ENCODE measurements around the gene CADPS.

CADPS gene

DNA sequence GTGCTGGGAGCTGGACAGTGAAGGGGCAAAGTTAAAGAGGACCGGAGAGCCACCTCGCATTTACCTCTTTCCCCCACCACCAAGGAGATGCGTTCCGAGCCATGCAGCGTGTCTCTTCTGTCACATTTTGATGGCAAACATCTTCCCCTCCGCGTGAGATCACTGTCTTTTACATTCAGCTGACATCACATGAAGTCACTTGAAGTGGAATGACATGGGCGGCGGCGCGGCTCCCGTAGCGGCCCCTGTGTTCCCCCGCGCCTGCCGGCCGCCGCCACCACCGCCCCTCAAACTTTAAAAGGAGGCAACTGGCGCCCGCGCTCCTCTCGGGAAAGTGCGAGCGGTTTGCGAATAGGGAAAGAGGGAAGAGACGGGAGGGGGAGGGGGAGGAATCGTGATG lies 502.0 kb downstream of the CADPS start, which contains the start of gene FEZF2:
Gene FEZF2 (minus strand): TSS at position 336 of the 400 bp plus-strand sequence. CDS start 682 bp downstream, outside the sequence.
- DNase-seq (ENCODE audit: low read depth): no peak

GRCh38 chr3:62372621-62373041 lies 502.6 kb downstream of the CADPS start:
- DNase-seq (ENCODE audit: low read depth): no peak

DNA sequence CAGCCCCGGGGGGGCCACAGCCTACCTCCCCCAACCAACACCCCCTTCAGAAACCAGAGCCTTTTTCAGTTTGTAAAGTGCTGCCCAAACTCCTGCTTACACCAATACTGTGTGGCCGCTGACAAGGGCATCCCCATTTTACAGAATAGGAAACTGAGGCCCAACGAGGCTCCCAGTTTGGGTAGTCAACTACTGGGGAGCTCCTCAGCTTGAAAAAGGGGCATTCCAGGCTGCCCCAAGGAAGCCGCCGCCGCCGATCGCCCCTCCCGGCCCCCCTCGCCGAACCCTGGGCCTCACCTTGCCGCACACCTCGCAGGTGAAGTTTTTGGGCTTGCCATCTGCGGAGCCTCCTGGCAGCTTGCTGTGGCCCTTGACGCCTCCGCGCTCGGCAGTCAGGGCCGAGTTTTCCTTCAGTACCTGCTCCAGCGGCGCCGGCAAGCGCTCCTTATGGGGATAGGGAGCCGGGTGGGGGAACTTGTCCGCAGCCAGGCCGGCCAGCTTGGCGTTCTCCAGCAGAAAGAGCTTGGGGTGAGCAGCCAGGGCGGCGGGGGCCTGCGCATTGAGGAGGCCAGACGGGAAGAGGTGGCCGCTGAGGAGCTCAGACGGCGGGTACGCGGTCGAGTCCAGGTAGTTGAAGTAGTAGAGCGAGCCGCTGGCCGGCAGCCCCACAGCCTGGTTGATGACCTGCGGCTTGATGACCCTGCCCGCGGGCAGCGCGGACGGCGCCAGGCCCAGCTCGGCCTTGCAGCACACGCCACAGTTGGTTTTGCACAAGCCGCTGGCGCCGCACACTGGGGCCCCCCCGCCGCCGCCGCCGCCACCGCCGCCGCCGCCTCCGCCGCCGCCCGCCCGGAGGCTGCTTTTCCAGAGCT lies 503.3 kb downstream of the CADPS start:
- DNase-seq (ENCODE audit: low read depth): no peak

GRCh38 chr3:62370858-62371719 lies 504.1 kb downstream of the CADPS start:
- no peak for DNase-seq (ENCODE audit: low read depth)

DNA sequence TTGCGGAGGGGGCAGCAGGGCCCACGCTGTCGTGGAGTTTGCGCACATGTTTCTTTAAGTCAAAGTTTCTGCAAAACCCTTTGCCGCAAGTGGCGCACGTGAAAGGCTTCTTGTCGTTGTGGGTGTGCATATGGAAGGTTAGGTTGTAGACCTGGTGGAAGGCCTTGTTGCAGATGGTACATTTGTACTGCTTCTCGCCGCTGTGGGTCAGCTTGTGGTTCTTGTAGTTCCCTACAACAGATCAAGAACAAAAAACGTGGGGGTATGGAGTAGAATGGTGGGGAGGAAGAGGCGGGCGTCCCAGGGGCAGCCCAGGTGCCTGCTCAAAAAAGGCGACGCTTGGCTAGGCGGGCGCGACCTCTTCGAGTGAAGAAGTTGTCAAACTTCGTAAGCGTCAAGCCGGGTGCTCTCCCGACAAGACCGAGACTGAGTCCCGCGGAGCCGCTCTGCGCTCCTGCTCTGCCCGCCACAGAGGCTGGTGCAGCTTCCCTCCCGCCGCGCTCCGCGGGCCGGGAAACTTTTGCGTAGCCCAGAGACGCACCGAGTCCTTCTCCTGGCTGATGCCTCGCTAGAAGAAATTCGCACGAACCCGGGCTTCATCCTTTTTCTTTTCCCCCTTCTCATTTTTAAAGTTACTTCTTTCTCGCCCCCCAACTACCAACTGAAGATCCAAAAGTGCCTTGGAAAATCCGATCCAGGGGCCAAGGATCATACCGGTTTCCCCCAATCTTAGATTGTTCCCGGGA lies 504.9 kb downstream of the CADPS start:
- no peak for DNase-seq (ENCODE audit: low read depth)

DNA sequence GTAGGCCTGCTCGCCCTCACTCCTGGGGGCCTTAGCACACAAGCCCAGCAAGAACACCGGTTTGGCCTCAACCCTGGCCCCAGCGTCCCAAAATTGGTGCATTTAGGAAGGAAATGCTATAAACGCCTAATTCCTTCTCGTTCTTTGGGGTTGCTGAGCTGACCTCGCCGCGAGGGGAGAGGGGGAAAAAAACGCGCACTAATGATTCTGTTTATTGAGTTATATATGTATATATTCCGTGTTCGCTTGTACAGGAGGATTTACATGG lies 505.8 kb downstream of the CADPS start:
- no peak for DNase-seq (ENCODE audit: low read depth)

DNA sequence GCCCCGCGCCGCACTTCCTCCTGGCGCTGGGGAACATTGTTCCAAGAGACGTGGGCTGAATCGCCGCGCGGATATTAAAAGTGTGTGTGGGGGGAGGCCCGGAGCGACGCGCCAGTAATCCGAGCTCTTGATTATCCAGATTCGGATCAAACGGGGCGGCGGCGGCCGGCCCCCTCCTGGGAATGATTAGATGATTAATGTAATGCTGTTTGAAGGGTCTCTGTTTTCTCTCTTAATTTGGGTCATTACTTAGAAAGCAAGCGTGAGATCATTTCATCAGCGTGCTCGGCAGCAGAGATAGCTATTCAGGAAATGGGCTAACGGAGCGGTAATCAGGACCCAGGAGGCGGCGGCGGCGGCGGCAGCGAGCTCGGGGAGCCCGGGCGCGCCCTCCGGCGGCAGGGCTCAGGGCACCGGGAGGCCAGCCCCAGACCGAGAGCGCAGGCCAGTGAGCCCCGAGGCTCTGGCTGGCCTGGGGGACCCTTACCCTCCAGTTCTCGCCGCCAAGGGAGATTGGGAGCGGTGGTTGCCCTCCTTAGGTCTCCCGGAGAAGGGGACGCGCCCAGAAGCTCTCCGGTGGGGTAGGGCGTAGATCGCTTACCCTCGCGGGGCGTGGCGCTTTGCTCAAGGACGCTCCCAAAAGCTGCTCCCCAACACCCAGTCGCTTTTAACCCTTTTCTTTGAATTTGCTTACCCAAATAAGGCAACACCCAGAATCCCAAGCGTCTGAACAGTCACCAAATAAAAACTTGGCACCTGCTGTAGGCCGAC lies 506.3 kb downstream of the CADPS start:
- no peak for DNase-seq (ENCODE audit: low read depth)

DNA sequence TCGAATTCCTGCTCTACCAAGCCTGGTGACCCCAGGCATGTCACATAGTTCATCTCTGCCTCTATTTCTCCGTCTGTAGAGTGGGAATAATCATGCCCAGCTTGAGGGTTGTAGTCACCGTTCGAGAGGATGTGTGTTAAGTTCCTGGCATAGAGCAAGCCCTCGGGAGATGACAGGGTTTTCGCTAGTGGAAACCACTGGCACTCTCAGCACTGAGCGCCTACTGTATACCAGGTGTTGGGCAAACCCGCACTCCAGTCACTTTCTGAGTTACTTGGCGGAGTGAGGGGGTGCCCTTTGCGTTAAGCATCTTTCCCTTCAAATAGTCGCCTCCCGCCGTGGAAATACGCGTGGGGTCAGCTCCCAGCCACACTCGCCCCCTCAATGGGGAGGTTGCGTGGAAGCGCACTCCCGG lies 506.9 kb downstream of the CADPS start:
- no peak for DNase-seq (ENCODE audit: low read depth)

GRCh38 chr3:62367763-62368195 lies 507.4 kb downstream of the CADPS start:
- DNase-seq (ENCODE audit: low read depth): no peak

DNA sequence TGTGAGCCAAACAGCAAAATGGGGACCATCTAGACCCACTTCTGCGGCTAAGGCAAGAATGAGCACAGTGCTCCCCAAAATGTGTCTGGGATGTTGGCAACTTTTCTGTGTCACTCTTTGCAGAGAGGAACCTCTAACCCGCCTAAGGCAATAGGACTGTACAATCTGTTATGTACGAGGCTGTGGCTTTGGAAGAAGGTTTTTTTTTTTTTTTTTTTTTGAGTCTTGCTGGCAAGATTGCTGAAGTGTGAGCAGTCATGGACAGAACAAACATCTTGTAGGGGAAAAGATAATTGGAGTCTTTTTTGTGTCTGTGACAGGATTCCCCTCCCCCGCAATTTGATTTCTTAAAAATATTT lies 509.1 kb downstream of the CADPS start:
- DNase-seq (ENCODE audit: low read depth): no peak

GRCh38 chr3:62365391-62366125 lies 509.7 kb downstream of the CADPS start:
- DNase-seq (ENCODE audit: low read depth): no peak

DNA sequence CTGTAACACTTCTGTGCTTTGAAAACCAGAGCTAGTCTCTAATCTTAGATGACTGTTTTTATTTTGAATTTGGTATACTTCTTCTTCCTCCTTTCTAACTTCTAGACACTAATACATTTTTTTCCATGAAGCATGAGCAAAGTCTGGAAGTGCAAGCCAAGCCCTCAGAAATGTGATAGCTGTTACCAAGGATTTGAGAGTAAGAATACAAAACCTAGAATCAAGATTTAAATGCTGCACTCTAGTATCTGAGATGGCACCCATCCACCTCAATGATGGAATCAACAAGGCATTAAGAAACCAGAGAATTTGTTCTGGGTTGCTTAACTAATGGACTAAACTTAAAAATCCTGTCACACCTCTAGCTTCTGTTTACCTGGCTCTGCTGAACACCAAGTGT lies 511.0 kb downstream of the CADPS start:
- no peak for DNase-seq (ENCODE audit: low read depth)

GRCh38 chr3:62363275-62363674 lies 511.9 kb downstream of the CADPS start:
- no peak for DNase-seq (ENCODE audit: low read depth)

GRCh38 chr3:62361824-62362223 lies 513.4 kb downstream of the CADPS start:
- DNase-seq (ENCODE audit: low read depth): no peak

DNA sequence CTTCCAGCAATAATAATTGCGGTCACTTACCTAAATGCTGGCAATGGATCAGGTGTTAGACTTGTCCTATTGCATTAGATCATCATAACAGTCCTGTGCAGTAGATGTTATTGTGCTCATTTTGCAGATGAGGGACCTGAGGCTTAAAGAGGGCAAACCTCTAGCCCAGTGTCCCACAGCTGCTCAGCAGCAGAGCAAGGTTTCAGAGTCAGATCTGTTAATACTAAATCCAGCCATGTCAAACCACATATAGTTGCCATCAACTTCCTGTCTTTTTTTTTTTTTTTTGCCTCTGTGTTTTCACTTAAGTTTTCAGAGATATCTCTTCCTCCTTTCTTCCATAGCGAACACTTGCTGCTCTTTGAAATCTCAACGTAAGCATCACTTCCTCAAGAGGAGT lies 514.0 kb downstream of the CADPS start:
- no peak for DNase-seq (ENCODE audit: low read depth)

- no peak for DNase-seq (ENCODE audit: low read depth)
Observed at GRCh38 chr3:62359531-62359930, 515.7 kb downstream of the CADPS start.

GRCh38 chr3:62356356-62356755 lies 518.9 kb downstream of the CADPS start:
- DNase-seq (ENCODE audit: low read depth): no peak

DNA sequence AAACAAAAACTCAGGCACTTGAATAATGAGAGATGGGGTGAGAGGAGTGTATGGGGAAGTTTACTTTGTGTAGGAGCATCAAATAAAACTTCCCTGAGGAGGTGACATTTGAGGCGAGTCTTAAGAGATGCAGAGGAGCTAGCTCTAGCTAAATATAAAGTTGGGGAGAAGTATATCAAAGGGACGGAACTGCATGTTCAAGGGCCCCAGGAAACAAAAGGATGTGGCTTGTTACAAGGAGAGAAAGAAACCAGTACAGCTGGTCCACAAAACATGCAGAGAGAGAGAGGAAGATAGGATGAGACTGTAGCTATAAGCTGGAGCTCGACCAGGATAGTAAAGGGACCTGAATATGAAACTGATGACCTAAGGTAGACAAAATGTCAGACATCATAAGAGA lies 519.5 kb downstream of the CADPS start:
- DNase-seq (ENCODE audit: low read depth): no peak
